Vagina (tissue), 2 donors: ENCODE results near the gene AIMP1.

Source experiments
- CTCF ChIP-seq, 3 experiments: fragments of 450-650 bp in 2 of 3; fragments of 200-600 bp in 1 of 3; sonication (generic) in 1 of 3; IDR thresholded peaks; one replicate each; pipeline ENCODE4 v1.5.1; 2017 to 2019; ENCODE audit warnings: antibody characterized with exemption in 3 of 3, mild to moderate bottlenecking in 2 of 3, moderate library complexity in 2 of 3
- POLR2AphosphoS5 ChIP-seq, 2 donors: sonication (generic); formaldehyde crosslinking; IDR thresholded peaks; one replicate each; pipeline ENCODE4 v1.9.0; 2017; ENCODE audit warnings: antibody characterized with exemption in 2 of 2, mild to moderate bottlenecking in 2 of 2, low read depth in 1 of 2; ENCODE audit not compliant: insufficient read depth in 1 of 2

- TF ChIP-seq POLR2AphosphoS5 (IDR thresholded peaks at IDR 0.05; ENCODE audit: insufficient read depth in 1 of 2, low read depth in 1 of 2) = no peak
- no peak for TF ChIP-seq CTCF (IDR thresholded peaks at IDR 0.05)
Measured at GRCh38 chr4:106367072-106367471, 50.7 kb downstream of the AIMP1 start.
